NCI-H2196 treated with DMSO at 0.1 percent for 48 hours (cell line): Measurements from ENCODE around the gene SHISA3.
"Not testable (repeated sequence)": the region's sequence is repeated elsewhere in the genome, so short reads cannot be mapped to it uniquely, and the experiment has no call there.

ENCODE experiments used
- DNase-seq: peaks from one replicate; lab custom pipeline; 2025; ENCODE audit not compliant: unreplicated experiment; lab: John Stamatoyannopoulos, UW

SHISA3 gene

GRCh38 chr4:42396752-42397634, at the start of gene SHISA3:
SHISA3 (plus strand) TSS chr4:42397488; CDS start chr4:42398057, 569 bp downstream.
- no peak for DNase-seq

- DNase-seq: no peak
These were observed 49.0 kb upstream of the SHISA3 start for GRCh38 chr4:42348247-42348646.

GRCh38 chr4:42348692-42349091, 48.6 kb upstream of the SHISA3 start:
- no peak for DNase-seq

- no peak for DNase-seq
These were observed 46.6 kb upstream of the SHISA3 start for GRCh38 chr4:42350611-42351182.

- DNase-seq: no peak
These were observed 45.2 kb upstream of the SHISA3 start for GRCh38 chr4:42352049-42352448.

GRCh38 chr4:42357325-42357724, 40.0 kb upstream of the SHISA3 start:
- no peak for DNase-seq

- no peak for DNase-seq
These were observed 37.6 kb upstream of the SHISA3 start for GRCh38 chr4:42359711-42360110.

- no peak for DNase-seq
These were observed 37.0 kb upstream of the SHISA3 start for GRCh38 chr4:42360256-42360669.

GRCh38 chr4:42361456-42361855, 35.8 kb upstream of the SHISA3 start:
- no peak for DNase-seq

- DNase-seq: no peak
These were observed 34.7 kb upstream of the SHISA3 start for GRCh38 chr4:42362591-42362990.

GRCh38 chr4:42363614-42364013, 33.7 kb upstream of the SHISA3 start:
- no peak for DNase-seq

GRCh38 chr4:42364266-42365053, 32.8 kb upstream of the SHISA3 start:
- DNase-seq: no peak

GRCh38 chr4:42366959-42367358, 30.3 kb upstream of the SHISA3 start:
- no peak for DNase-seq

GRCh38 chr4:42369489-42369888, 27.8 kb upstream of the SHISA3 start:
- no peak for DNase-seq

GRCh38 chr4:42371305-42372252, 25.7 kb upstream of the SHISA3 start:
- DNase-seq: no peak

- not testable (repeated sequence) for DNase-seq
These were observed 25.0 kb upstream of the SHISA3 start for GRCh38 chr4:42372303-42372702.

GRCh38 chr4:42377497-42377896, 19.8 kb upstream of the SHISA3 start:
- DNase-seq: no peak

GRCh38 chr4:42381666-42382065, 15.6 kb upstream of the SHISA3 start:
- DNase-seq: no peak

- DNase-seq: no peak
These were observed 11.8 kb upstream of the SHISA3 start for GRCh38 chr4:42385516-42385915.

GRCh38 chr4:42390622-42391354, 6.5 kb upstream of the SHISA3 start:
- no peak for DNase-seq
